H1 (cell line): ENCODE measurements around the gene STEEP1. TPM values are rescaled to one million over a fixed set of nuclear protein-coding genes. Genes with fewer than 3 reads are reported as not detected.

ENCODE experiments used
- CTCF ChIA-PET: fragments of 300-600 bp; sonication (Branson Sonifier 250); formaldehyde crosslinking; loops from one replicate; lab custom pipeline; 2021; ENCODE audit not compliant: partially characterized antibody; lab: Charles Lee
- POLR2A ChIA-PET: fragments of 300-600 bp; sonication (Branson Sonifier 250); formaldehyde crosslinking; loops from one replicate; lab custom pipeline; 2021; ENCODE audit warnings: inconsistent platforms; ENCODE audit not compliant: partially characterized antibody; lab: Charles Lee
- DNase-seq, 2 experiments: peaks; one replicate each; pipeline versions ENCODE4 v3.0.0 to v3.0.0-alpha.2; 2010 to 2022; ENCODE audit warnings: low spot score in 2 of 2, low read depth in 1 of 2, mixed read lengths in 1 of 2
- FAIRE-seq: peaks from 2 replicates; lab custom pipeline; 2011; peaks lifted over from hg19 to GRCh38; lab: Jason Lieb, UNC
- H2AFZ ChIP-seq: 2 replicates; pipeline ENCODE4 v1.8.1; 2012; ENCODE audit warnings: low read length, inconsistent platforms
- H2AK5ac ChIP-seq: 2 replicates; pipeline ENCODE4 v1.6.1; 2013; ENCODE audit warnings: low read depth, low read length
- H2BK120ac ChIP-seq: replicated peaks from 2 replicates; pipeline ENCODE3; 2013; ENCODE audit warnings: low read depth, low read length, inconsistent platforms
- H2BK12ac ChIP-seq: 2 replicates; pipeline ENCODE4 v1.6.1; 2013; ENCODE audit warnings: low read depth, low read length
- H2BK15ac ChIP-seq: 2 replicates; pipeline ENCODE4 v1.6.1; 2013; ENCODE audit warnings: low read length
- H2BK20ac ChIP-seq: 2 replicates; pipeline ENCODE4 v1.6.1; 2013; ENCODE audit warnings: low read length
- H2BK5ac ChIP-seq: 2 replicates; pipeline ENCODE4 v1.6.1; 2013; ENCODE audit warnings: low read depth, low read length
- H3K14ac ChIP-seq: 2 replicates; pipeline ENCODE4 v1.6.1; 2013; ENCODE audit warnings: inconsistent platforms; ENCODE audit not compliant: insufficient read length
- H3K18ac ChIP-seq: 2 replicates; pipeline ENCODE4 v1.6.1; 2013; ENCODE audit warnings: low read length; ENCODE audit errors: extremely low read depth
- H3K23ac ChIP-seq: 2 replicates; pipeline ENCODE4 v1.6.1; 2013; ENCODE audit warnings: inconsistent platforms; ENCODE audit not compliant: insufficient read length
- H3K23me2 ChIP-seq: 2 replicates; pipeline ENCODE4 v1.6.1; 2013; ENCODE audit warnings: low read depth, low read length
- H3K27ac ChIP-seq: 2 replicates; pipeline ENCODE4 v1.6.1; 2011; ENCODE audit warnings: low read depth, low read length, inconsistent platforms
- H3K27me3 ChIP-seq, 4 experiments: replicated peaks in 1 of 4; 1 replicate in 1 of 4; 2 replicates in 3 of 4; pipeline versions ENCODE4 v1.6.1 to v1.8.1; 2011 to 2013; ENCODE audit warnings: low read length in 3 of 4, mild to moderate bottlenecking in 3 of 4, inconsistent platforms in 2 of 4, mixed read lengths in 2 of 4, moderate library complexity in 1 of 4; ENCODE audit not compliant: control insufficient read depth in 3 of 4, insufficient read depth in 3 of 4; ENCODE audit errors: extremely low read depth in 1 of 4
- H3K36me3 ChIP-seq, 4 experiments: 2 replicates each; pipeline versions ENCODE4 v1.6.1 to v1.8.1; 2011 to 2013; ENCODE audit warnings: mild to moderate bottlenecking in 4 of 4, low read length in 3 of 4, moderate library complexity in 2 of 4, control low read depth in 1 of 4, inconsistent platforms in 1 of 4; ENCODE audit not compliant: insufficient read depth in 4 of 4, control insufficient read depth in 2 of 4
- H3K4ac ChIP-seq: replicated peaks from 2 replicates; pipeline ENCODE3; 2013; ENCODE audit warnings: low read length, low read depth, mixed read lengths, inconsistent platforms; ENCODE audit not compliant: insufficient read length
- H3K4me1 ChIP-seq, 4 experiments: replicated peaks in 1 of 4; 1 replicate in 1 of 4; 2 replicates in 3 of 4; pipeline versions ENCODE4 v1.6.1 to v1.8.1; 2011 to 2013; ENCODE audit warnings: low read length in 3 of 4, inconsistent platforms in 2 of 4, mixed read lengths in 1 of 4; ENCODE audit not compliant: insufficient read depth in 4 of 4, control insufficient read depth in 3 of 4
- H3K4me2 ChIP-seq, 2 experiments: 2 replicates each; pipeline versions ENCODE4 v1.6.1 to v1.8.1; 2011 to 2013; ENCODE audit warnings: low read depth in 2 of 2, low read length in 2 of 2, control low read depth in 1 of 2, inconsistent platforms in 1 of 2, mild to moderate bottlenecking in 1 of 2; ENCODE audit not compliant: insufficient read depth in 1 of 2
- H3K4me3 ChIP-seq, 4 experiments: fragments of 200-600, 300-600 bp in 1 of 4; sonication (generic), shearing (Covaris generic), sonication (Bioruptor Twin) in 1 of 4; 2 replicates each; pipeline versions ENCODE4 v1.5.1 to v1.8.1; 2011 to 2016; ENCODE audit warnings: low read length in 4 of 4, low read depth in 3 of 4, control low read depth in 2 of 4, inconsistent platforms in 2 of 4, mild to moderate bottlenecking in 2 of 4, mixed read lengths in 1 of 4, moderate library complexity in 1 of 4; ENCODE audit not compliant: insufficient read depth in 2 of 4; ENCODE audit errors: extremely low read depth in 1 of 4
- H3K56ac ChIP-seq: replicated peaks from 2 replicates; pipeline ENCODE3; 2013; ENCODE audit warnings: low read depth, mild to moderate bottlenecking, mixed read lengths, low read length, inconsistent platforms; ENCODE audit not compliant: insufficient read length
- H3K79me1 ChIP-seq: 2 replicates; pipeline ENCODE4 v1.6.1; 2013; ENCODE audit warnings: low read depth, low read length, control low read depth
- H3K79me2 ChIP-seq, 2 experiments: 2 replicates each; pipeline versions ENCODE4 v1.6.1 to v1.8.1; 2012 to 2013; ENCODE audit warnings: low read length in 2 of 2, mild to moderate bottlenecking in 2 of 2, inconsistent platforms in 1 of 2; ENCODE audit not compliant: insufficient read depth in 2 of 2, control insufficient read depth in 1 of 2
- H3K9ac ChIP-seq, 4 experiments: replicated peaks in 1 of 4; 1 replicate in 1 of 4; 2 replicates in 3 of 4; pipeline versions ENCODE4 v1.6.1 to v1.8.1; 2011 to 2013; ENCODE audit warnings: low read depth in 3 of 4, low read length in 3 of 4, control low read depth in 2 of 4, mild to moderate bottlenecking in 2 of 4, moderate library complexity in 2 of 4, inconsistent platforms in 1 of 4; ENCODE audit errors: extremely low read depth in 1 of 4
- H3K9me3 ChIP-seq, 2 experiments: 2 replicates each; pipeline versions ENCODE4 v1.6.1 to v1.8.1; 2012 to 2013; ENCODE audit warnings: mild to moderate bottlenecking in 2 of 2, moderate library complexity in 2 of 2, control low read depth in 1 of 2, inconsistent platforms in 1 of 2, low read depth in 1 of 2, low read length in 1 of 2, mixed read lengths in 1 of 2; ENCODE audit not compliant: insufficient read depth in 2 of 2
- H4K20me1 ChIP-seq, 2 experiments: replicated peaks in 1 of 2; 2 replicates each; pipeline versions ENCODE3 to v1.8.1; 2011 to 2013; ENCODE audit warnings: inconsistent platforms in 2 of 2, low read length in 2 of 2, mild to moderate bottlenecking in 1 of 2; ENCODE audit not compliant: insufficient read depth in 2 of 2, control insufficient read depth in 1 of 2
- H4K5ac ChIP-seq: 2 replicates; pipeline ENCODE4 v1.6.1; 2013; ENCODE audit warnings: low read length, low read depth, mixed read lengths, inconsistent platforms; ENCODE audit not compliant: insufficient read length
- H4K8ac ChIP-seq: 2 replicates; pipeline ENCODE4 v1.8.0; 2013; ENCODE audit warnings: mild to moderate bottlenecking, moderate library complexity, low read length, inconsistent platforms; ENCODE audit not compliant: insufficient read depth; ENCODE audit errors: extremely low read depth
- H4K91ac ChIP-seq: replicated peaks from 2 replicates; pipeline ENCODE3; 2013; ENCODE audit warnings: low read length, mixed read lengths, inconsistent platforms; ENCODE audit not compliant: insufficient read length
- CBX5 ChIP-seq: fragments of 300-800, 300-1000 bp; sonication (generic); IDR thresholded peaks from 2 replicates; pipeline ENCODE4 v1.7.1; 2016; ENCODE audit warnings: antibody characterized with exemption, low read length, low read depth
- JUN ChIP-seq: IDR thresholded peaks from 2 replicates; pipeline ENCODE4 v1.6.1; 2011; ENCODE audit warnings: low read depth, mild to moderate bottlenecking, improper control_type of control experiment, low read length
- PHF8 ChIP-seq: fragments of 200-600 bp; sonication (generic); conservative IDR thresholded peaks from 2 replicates; pipeline ENCODE4 v1.7.1; 2012; ENCODE audit warnings: low read depth, mild to moderate bottlenecking, inconsistent platforms, low read length, moderate library complexity
- POLR2AphosphoS5 ChIP-seq: IDR thresholded peaks from 2 replicates; pipeline ENCODE4 v1.6.1; 2011; ENCODE audit warnings: low read depth, low read length
- RAD21 ChIP-seq, 2 experiments: IDR thresholded peaks in 1 of 2; conservative IDR thresholded peaks in 1 of 2; 2 replicates each; pipeline ENCODE4 v1.6.1; 2011; ENCODE audit warnings: low read depth in 2 of 2, low read length in 2 of 2, improper control_type of control experiment in 1 of 2, inconsistent platforms in 1 of 2, mild to moderate bottlenecking in 1 of 2, moderate library complexity in 1 of 2
- TAF1 ChIP-seq: IDR thresholded peaks from 2 replicates; pipeline ENCODE4 v1.6.1; 2011; ENCODE audit warnings: mild to moderate bottlenecking, low read depth, low read length
- TCF12 ChIP-seq: IDR thresholded peaks from 2 replicates; pipeline ENCODE4 v1.6.1; 2011; ENCODE audit warnings: low read depth, mild to moderate bottlenecking, low read length
- WGBS, 2 experiments: shearing (Covaris generic) in 1 of 2; methylation state at CpG; one replicate each; pipeline versions ENCODE4 v1.1.6 to v1.1.7; 2013 to 2015; ENCODE audit warnings: low lambda C conversion rate in 2 of 2, mixed read lengths in 2 of 2, inconsistent platforms in 1 of 2, low coverage in 1 of 2, missing lambda C conversion rate in 1 of 2; ENCODE audit not compliant: insufficient replicate concordance in 2 of 2, insufficient coverage in 1 of 2, insufficient read length in 1 of 2; ENCODE audit errors: extremely low coverage in 1 of 2, missing lambda C conversion rate in 1 of 2; 5-methylcytosine and 5-hydroxymethylcytosine counted together
- polyA plus RNA-seq, 7 experiments: library from polyadenylated mRNA; depleted of rRNA in 3 of 7; stranded (reverse) in 5 of 7; unstranded in 2 of 7; fragments of >200 nt in 5 of 7; fragments of 200-250 nt in 2 of 7; gene quantifications; 1 replicate in 5 of 7; 2 replicates in 1 of 7; 4 replicates in 1 of 7; pipeline versions ENCODE4 v1.2.1 to v1.2.3, GENCODE V29; 2011 to 2013; ENCODE audit warnings: missing spikeins in 2 of 7, mixed read lengths in 2 of 7
- total RNA-seq: library from RNA; stranded (reverse); fragmentation: NEBNext Ultra II Directional; extraction: Animal tissue kit (Norgen Biotek cat#: 25700); gene quantifications from 2 replicates; pipeline ENCODE4 v1.2.1, GENCODE V29; 2021
- TF ChIP-seq, protein P1 (sequence below): IDR thresholded peaks from 2 replicates; pipeline ENCODE4 v1.6.1; 2012; ENCODE audit warnings: inconsistent platforms
- TF ChIP-seq, protein P2 (sequence below): IDR thresholded peaks from 2 replicates; pipeline ENCODE4 v1.6.1; 2012; ENCODE audit warnings: inconsistent platforms

STEEP1 gene
- total and polyA plus RNA-seq, 2 of the 8 experiments (the other 6 are each of a cell fraction or from before 2014, with no cell fraction given), result 9.2 to 29.7 TPM

DNA sequence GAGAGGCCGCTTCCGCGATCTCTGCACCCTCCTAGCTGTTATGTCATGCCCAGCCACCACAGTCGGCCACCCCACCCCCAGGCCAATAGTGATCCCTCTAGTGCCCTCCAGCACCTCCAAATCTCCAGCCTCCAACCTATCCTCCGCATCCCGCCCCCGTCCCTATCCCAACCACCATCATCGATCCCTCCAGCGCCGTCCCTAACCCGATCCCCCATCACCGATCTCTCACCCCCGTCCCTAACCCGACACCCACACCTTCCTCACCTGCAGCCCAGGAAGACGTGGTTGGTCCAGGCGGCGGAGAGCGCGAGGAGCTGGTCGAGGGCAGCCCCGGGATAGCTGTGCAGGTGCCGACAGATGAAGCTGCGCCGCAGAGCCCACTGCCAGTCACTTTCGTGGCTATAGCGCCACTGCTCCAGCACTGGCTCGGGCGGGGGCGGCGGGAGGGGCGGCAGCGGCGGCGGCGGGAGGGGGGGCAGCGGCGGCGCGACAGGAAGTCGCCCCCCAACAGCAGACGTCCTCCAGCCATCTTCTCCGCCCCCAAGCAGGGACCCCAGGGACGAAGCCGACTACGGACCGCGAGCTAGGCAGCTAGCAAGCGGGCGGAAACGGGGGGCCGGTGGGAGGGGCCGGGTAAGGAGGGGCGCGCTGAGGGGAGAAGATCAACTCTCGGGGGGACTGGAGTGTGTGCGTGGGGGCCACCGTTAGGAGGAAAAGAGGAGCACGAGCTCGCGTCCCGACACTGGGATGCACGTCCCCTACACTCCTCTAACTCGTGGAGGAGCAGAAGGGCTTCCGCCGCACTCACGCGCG, 40.5 kb upstream of the STEEP1 start:
- H3K79me1 ChIP-seq, result no peaks in the 10 kb centered on the region; the same call in 1 of the 2 replicates
- WGBS, 2 experiments, result 5% methylated on average over 7 of the region's 68 CpGs; no CpG with 5 or more reads in 1 of the 2 experiments
- H3K79me2 ChIP-seq, result peaks cover 0 to 20% of the 10 kb centered on the region in 2 experiments; a peak in 2 of 4 replicates
- POLR2A ChIA-PET, result interaction anchor here (0.6 to 1.9 kb wide), 10 partner anchors 10 to 646 kb away, joined by 3 to 8 read pairs (median 3); partner anchors contain the start of gene SOWAHD
- H2BK5ac ChIP-seq, result no peak overlapping the region
- no peak overlapping the region for H4K5ac ChIP-seq
- no peak overlapping the region for H3K4ac ChIP-seq
- H3K56ac ChIP-seq, result peak overlapping the region; percentile 59
- TF ChIP-seq JUN (no peak), RAD21 (IDR thresholded peaks at IDR 0.05 in 1 of 2, conservative IDR thresholded peaks at IDR 0.05 in 1 of 2; ENCODE audit: low read depth in 2 of 2, low read length in 2 of 2) (no peak), CBX5 (no peak), PHF8 (no peak), TCF12 (0 out of 2 replicates have a peak, but pooled peaks have one; percentile 62), TAF1 (0 out of 2 replicates have a peak, but pooled peaks have one; percentile 36), POLR2AphosphoS5 (peak; percentile 93)
- TF ChIP-seq, protein P1, sequence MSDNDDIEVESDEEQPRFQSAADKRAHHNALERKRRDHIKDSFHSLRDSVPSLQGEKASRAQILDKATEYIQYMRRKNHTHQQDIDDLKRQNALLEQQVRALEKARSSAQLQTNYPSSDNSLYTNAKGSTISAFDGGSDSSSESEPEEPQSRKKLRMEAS, result peak; percentile 74
- TF ChIP-seq, protein P2, sequence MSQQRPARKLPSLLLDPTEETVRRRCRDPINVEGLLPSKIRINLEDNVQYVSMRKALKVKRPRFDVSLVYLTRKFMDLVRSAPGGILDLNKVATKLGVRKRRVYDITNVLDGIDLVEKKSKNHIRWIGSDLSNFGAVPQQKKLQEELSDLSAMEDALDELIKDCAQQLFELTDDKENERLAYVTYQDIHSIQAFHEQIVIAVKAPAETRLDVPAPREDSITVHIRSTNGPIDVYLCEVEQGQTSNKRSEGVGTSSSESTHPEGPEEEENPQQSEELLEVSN, result peak; percentile 52; the same call in 1 of the 2 replicates
- TF ChIP-seq, all 59 proteins: peak for 5
- Histone ChIP-seq H2BK15ac (no peak overlapping the region), H3K9me3 (no peaks in the 10 kb centered on the region), H3K27me3 (peaks cover 0 to 15% (median 4%) of the 10 kb centered on the region in 4 experiments; a peak in 4 of 7 replicates), H3K18ac (peak overlapping the region; percentile 96; the same call in 1 of the 2 replicates), H3K23me2 (peaks cover 2% of the 10 kb centered on the region; the same call in 1 of the 2 replicates), H3K4me1 (no peaks in the 10 kb centered on the region; a peak in 1 of 7 replicates), H4K91ac (no peak overlapping the region), H3K14ac (no peak overlapping the region), H3K9ac (peak overlapping the region; percentile 78 to 95 (median 83)), H2AFZ (no peak overlapping the region; the same call in 1 of the 2 replicates), H3K36me3 (no peaks in the 10 kb centered on the region), H2BK20ac (no peak overlapping the region), H3K4me2 (peak overlapping the region; percentile 79 to 86), H2BK12ac (no peak overlapping the region), H3K23ac (no peak overlapping the region), H2BK120ac (no peak overlapping the region), H2AK5ac (no peak overlapping the region), H4K8ac (peak overlapping the region; percentile 93), H4K20me1 (peaks cover 4 to 6% of the 10 kb centered on the region in 2 experiments), H3K27ac (no peak overlapping the region; the same call in 1 of the 2 replicates), H3K4me3 (peak overlapping the region; percentile 59 to 80 (median 68))
- no peak for FAIRE-seq
- peak in 1 of 2 experiments; percentile 46 for DNase-seq
- CTCF ChIA-PET, result interaction anchor here (0.5 to 1.9 kb wide), 5 partner anchors 11 to 325 kb away, joined by 3 to 6 read pairs (median 3); no protein-coding TSS in a partner anchor
